ELR (cell line): Measurements from ENCODE around the gene SIRPA.
A peak's percentile ranks its signal among the peaks of the same experiment; 100 is the strongest.

Source experiments
- DNase-seq: peaks from one replicate; pipeline ENCODE4 v3.0.0-alpha.2; 2015; ENCODE audit warnings: low read depth

Gene SIRPA

DNA sequence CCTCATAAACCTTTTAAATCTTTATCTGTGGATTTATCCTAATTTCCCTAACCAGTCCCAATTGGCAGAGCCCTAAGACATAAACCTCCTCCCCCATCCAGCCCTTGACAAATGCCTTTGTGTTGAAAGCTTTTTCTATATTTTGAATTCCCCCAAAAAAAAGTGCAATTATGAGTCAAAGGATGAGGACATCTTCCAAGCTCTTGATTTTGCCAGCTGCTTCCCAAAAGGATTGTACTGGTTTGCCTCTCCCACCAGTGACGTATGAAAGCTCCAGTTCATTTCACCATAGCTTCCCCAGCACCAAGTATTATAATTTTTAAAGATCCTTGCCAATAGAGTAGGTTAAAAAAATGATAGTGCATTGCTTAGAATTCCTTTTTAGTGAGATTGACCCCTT is 38.9 kb downstream of the SIRPA start:
- no peak for DNase-seq

DNA sequence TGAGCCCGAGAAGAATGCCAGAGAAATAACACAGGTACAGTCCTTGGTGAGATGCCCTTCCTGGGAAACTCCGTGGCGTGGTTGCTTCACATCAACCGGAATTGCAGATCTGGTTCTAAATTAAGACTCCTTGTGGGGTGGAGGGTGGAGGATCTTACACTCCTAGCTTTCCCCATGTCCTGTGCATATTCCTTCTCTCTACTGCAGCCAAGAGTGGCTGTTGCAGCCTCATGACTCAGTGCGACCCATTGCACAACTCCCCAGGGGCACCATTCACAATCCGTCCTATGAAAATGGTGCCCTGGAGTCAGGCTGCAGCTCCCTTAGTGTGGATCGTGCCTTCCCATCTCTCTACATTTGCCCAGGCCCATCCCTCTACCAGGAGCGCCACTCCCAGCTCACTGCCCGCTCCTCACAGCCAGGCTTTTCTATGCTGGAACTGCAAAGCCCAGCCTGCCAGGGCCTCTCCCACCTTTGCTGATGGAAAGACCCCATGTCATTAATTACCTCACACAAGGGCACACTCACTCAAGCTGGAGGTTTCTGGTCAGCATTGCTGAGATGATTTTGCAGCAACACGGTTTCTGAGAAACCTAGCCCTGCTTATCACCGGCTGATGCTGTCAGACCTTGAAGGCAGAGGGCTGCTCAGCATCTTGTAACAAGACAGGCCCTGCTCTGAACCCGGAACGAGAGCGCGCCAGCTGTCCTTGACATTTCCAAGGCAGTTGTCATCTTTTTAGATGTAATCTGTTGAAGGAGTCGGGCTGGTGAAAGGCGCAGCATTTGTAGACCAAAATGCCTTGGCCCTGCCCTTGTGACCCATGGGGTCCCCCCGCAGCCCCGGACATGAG is 39.7 kb downstream of the SIRPA start:
- DNase-seq = peak; percentile 31

DNA sequence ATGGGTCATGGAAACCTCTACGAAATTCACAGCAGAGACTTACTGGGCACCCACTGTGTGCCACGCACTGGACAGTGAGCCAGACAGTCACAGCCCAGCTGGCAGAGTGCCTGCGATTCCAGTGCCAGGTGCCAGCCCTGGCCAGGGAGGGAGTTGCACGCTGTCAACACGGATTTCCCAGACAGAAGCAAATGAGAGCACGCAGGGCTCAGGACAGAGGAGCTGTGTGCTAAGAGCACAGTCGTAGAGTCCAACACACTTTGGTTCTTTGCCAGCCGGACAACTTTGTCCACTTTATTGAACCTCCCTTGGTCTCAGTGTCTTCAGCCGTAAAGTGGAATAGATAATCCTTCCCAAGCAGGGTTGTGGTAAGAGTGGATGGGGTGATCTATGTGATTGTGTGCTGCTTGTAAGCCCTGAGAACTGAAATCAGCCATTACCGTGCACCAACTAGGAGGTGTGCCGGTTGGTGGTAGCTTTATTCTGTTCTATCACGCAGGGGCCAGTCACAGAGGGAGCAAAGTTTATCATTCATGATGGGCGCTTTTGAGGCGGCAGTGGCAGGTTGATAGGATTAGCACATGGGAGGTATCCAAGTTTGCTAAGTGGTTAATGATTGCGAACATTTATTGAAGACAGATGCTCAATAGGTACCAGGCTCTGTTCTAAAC is 40.6 kb downstream of the SIRPA start:
- no peak for DNase-seq

GRCh38 chr20:1937316-1937976 is 42.2 kb downstream of the SIRPA start:
- DNase-seq = no peak

DNA sequence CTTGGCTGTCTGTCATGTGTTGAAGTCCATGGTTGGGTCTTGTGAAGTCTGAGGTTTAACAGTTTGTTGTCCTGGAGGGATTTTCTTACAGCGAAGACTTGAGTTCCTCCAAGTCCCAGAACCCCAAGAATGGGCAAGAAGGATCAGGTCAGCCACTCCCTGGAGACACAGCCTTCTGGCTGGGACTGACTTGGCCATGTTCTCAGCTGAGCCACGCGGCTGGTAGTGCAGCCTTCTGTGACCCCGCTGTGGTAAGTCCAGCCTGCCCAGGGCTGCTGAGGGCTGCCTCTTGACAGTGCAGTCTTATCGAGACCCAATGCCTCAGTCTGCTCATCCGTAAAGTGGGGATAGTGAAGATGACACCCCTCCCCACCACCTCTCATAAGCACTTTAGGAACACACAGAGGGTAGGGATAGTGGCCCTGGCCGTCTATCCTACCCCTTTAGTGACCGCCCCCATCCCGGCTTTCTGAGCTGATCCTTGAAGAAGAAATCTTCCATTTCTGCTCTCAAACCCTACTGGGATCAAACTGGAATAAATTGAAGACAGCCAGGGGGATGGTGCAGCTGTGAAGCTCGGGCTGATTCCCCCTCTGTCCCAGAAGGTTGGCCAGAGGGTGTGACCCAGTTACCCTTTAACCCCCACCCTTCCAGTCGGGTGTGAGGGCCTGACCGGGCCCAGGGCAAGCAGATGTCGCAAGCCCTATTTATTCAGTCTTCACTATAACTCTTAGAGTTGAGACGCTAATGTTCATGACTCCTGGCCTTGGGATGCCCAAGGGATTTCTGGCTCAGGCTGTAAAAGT is 43.5 kb downstream of the SIRPA start:
- no peak for DNase-seq

DNA sequence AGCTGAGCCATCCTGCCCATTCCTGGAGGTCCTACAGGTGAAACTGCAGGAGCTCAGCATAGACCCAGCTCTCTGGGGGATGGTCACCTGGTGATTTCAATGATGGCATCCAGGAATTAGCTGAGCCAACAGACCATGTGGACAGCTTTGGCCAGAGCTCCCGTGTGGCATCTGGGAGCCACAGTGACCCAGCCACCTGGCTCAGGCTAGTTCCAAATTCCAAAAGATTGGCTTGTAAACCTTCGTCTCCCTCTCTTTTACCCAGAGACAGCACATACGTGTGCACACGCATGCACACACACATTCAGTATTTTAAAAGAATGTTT is 44.0 kb downstream of the SIRPA start:
- no peak for DNase-seq

GRCh38 chr20:1940581-1940980 is 45.4 kb downstream of the SIRPA start:
- DNase-seq = no peak

GRCh38 chr20:1941226-1941625 is 46.0 kb downstream of the SIRPA start:
- no peak for DNase-seq

GRCh38 chr20:1942061-1942460 is 46.9 kb downstream of the SIRPA start:
- DNase-seq = no peak

DNA sequence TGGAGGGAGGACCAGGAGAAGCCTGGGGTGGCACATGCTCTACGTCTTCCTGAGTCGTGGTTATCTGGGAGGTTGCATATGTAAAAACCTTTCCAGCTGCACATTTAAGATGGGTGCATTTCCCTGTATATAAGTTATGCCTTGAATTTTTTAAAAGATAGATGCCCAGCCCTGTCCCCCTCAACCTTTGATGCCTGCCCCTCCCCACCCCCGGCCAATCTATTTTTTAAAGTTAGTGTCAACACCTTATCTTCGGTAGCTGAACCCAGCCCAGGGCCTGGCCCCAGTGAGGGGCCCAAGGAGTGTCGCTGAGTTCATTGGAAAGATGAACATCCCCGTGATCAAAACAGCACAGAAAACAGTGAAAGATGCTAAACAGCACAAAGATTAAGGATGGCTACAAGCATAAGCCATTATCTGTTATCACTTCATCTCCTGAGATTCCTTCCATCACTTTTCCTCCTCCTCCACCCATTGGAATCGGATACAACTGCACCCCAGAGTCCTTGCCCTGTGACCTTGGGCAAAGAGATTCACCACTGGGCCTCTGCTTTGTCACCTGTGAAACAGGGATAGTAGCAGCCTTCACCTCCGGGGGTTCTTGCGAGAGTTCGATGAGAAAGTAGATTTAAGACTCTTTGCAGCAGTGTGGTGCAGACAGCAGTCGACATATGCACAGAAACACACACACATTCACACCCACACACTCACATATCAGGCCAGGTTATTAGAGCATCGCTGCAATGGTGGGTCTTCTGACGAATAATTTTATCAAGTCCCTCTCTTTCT is 47.5 kb downstream of the SIRPA start:
- DNase-seq = no peak

DNA sequence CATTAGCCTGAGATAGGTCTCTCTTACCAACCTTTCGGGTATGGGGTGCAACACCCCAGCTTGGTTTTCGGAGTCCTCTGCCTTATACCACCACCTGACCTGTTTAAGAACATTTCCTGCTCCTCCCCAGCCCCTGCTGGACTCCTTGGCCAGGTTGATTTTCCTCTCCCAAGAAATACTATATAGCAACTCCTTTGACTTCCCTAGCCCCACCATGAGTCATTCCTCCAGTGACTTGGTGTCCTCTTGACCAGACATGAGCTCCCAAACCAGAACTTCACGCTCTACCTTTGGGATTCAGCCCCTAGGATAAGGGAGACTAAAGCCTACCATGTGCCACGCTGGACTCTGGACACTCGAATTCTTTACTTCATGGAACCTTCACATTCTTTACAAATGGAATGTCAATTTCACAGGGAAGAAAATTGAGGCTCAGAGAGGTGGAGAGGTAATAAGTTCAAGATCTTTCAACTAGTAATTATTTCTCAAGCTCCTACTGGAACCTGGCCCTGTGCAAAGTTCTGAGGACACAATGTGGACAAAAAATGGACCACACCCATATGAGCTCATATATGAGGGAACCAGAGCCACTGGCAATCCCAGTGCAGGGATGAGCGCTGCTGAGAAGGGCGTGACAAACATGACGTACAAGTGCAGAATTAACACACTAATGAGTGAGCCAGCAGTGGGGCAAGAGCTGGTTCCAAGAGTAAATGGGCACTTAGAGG is 48.2 kb downstream of the SIRPA start:
- no peak for DNase-seq

GRCh38 chr20:1944345-1945091 is 49.3 kb downstream of the SIRPA start:
- DNase-seq = no peak

DNA sequence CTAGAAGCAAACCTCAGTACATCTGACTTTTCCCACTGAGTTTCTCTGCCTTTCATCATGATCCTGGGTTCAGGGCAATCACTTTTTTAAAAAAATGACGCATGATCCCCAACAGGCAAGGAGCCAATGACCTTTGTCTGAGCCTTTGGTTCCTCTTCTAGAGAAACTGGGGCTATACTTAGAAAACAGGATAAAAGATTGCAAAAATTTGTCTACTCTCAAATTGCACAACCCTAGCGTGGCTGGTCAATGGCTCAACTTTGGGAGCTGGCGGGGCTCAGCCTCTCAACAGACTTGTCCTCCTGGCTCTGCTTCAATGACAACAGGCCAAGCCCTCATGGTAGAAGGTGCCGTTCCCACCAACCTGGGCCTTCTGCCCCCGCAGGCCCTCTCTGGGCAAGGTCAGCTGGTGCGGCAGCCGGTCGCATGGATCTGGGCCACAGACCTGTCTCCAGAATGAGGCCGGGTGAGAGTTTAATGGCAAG is 50.0 kb downstream of the SIRPA start:
- DNase-seq = no peak

DNA sequence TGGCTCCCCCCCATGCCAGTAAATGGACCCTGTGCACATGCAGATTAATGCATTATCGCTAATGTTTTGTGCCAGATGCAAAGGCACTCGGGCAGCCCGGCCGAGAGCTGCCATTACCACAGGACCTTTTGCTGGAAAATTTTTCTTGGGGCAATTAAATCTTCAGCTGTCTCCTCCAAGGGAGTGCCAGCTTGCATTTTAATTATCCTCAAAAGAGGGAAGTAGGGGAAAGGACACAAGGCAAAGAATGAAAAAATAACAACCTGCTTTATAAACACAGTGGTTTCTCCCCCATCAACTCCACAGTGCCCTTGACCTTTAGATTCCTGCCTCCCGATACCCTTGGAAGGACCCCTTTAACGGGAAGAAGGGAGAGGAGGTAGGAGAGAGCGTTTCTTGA is 50.5 kb downstream of the SIRPA start:
- no peak for DNase-seq

DNA sequence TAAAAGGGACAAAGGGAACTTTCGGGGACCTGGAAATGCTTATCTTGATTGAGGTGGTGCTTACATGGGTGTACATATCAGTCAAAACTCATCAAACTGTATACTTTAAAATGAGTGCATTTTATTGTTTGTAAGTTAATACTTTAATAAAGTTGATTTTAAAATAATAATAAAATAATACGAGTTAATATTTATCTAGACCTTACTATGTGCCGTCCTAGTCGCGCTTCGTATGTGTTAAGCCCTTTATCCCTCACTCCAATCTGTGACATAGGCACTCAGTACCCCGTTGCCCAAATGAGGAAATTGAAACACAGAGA is 51.2 kb downstream of the SIRPA start:
- DNase-seq = no peak

DNA sequence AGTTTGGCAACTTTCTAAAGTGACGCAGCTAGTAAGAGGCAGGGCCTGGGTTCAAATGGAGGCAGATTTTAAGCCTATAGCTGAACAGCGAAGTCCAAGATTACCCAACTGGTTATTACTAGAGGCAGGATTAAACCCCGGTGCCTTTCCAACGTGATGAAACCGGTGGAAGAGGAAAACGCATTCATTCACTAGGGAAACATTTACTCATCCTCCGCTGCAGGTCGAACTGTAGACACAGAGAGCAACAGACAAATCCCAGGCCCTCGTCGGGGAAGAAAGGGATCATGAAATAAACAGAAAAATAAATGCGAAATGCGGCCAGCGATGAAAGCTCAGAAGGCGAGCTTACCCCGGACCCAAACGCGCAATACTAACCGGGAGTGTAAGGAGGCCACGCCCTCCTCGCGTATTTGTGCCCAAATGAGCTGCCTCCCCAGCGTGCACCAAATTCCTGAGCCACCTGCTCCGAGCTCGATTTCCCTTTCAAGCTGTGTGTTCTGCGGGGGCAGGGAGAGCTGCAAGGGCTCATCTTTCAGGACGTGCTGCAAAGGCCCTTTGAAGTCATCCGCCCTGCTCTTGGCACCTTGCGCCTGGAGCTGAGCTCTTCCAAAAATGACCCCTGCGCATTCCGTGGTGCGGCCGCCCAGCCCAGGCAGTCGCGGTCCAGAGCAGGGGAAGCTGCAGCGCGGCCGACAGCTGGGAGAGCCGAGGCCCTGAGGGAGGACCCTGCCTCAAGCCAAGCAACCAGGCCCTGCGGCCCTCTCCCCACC is 51.7 kb downstream of the SIRPA start:
- DNase-seq = no peak

- no peak for DNase-seq
Observed at GRCh38 chr20:1947535-1947846, 52.3 kb downstream of the SIRPA start.

GRCh38 chr20:1949347-1950100 is 54.3 kb downstream of the SIRPA start:
- no peak for DNase-seq

GRCh38 chr20:1950836-1951235 is 55.6 kb downstream of the SIRPA start:
- DNase-seq = no peak
